ENCODE results near the gene TPSB2.

- no peak for TF ChIP-seq EZH2 (IDR thresholded peaks at IDR 0.05; ENCODE audit: low read depth)
- TF ChIP-seq CTCF (conservative IDR thresholded peaks at IDR 0.05), result no peak
These were observed 21.6 kb downstream of the TPSB2 start for GRCh38 chr16:1208239-1208830.
